MCF 10A (cell line): ENCODE results near the gene PEAR1. TPM values are rescaled to one million over a fixed set of nuclear protein-coding genes. Genes with fewer than 3 reads are reported as not detected.

Experiments
- BruUV-seq: library from RNA; stranded (reverse); fragments of 400-500 nt; replicated peaks from 2 replicates; lab custom pipeline; 2021; lab: Mats Ljungman, UMichigan
- CTCF ChIA-PET: fragments of 300-600 bp; sonication (Branson Sonifier 250); formaldehyde crosslinking; extraction: SDS; loops from one replicate; lab custom pipeline; 2021; ENCODE audit warnings: antibody characterized with exemption, inconsistent platforms; lab: Yijun Ruan, JAX
- POLR2A ChIA-PET: fragments of 300-600, 350-650 bp; sonication (Branson Sonifier 250); formaldehyde crosslinking; extraction: SDS; loops from one replicate; lab custom pipeline; 2020; ENCODE audit warnings: antibody characterized with exemption, inconsistent platforms; lab: Yijun Ruan, JAX
- DNase-seq: peaks from one replicate; pipeline ENCODE4 v3.0.0-alpha.2; 2018; ENCODE audit not compliant: unreplicated experiment
- H3K27ac Mint-ChIP-seq: one replicate; pipeline ENCODE4 v1.8.0; 2022; ENCODE audit warnings: mild to moderate bottlenecking, low read depth, mixed read lengths; ENCODE audit not compliant: unreplicated experiment
- H3K27me3 Mint-ChIP-seq: one replicate; pipeline ENCODE4 v1.8.0; 2022; ENCODE audit warnings: mixed read lengths; ENCODE audit not compliant: insufficient read depth, unreplicated experiment
- H3K36me3 Mint-ChIP-seq: one replicate; pipeline ENCODE4 v1.8.0; 2022; ENCODE audit warnings: mild to moderate bottlenecking, moderate library complexity, mixed read lengths; ENCODE audit not compliant: insufficient read depth, unreplicated experiment
- H3K4me1 Mint-ChIP-seq: one replicate; pipeline ENCODE4 v1.8.0; 2022; ENCODE audit warnings: mixed read lengths; ENCODE audit not compliant: insufficient read depth, unreplicated experiment
- H3K4me3 Mint-ChIP-seq: one replicate; pipeline ENCODE4 v1.8.0; 2022; ENCODE audit warnings: mild to moderate bottlenecking, moderate library complexity, mixed read lengths; ENCODE audit not compliant: unreplicated experiment
- H3K9me3 Mint-ChIP-seq: one replicate; pipeline ENCODE4 v1.8.0; 2022; ENCODE audit warnings: mixed read lengths; ENCODE audit not compliant: unreplicated experiment
- CTCF ChIP-seq: fragments of 200-600 bp; IDR thresholded peaks from one replicate; pipeline ENCODE4 v1.8.0; 2022; ENCODE audit warnings: antibody characterized with exemption, mild to moderate bottlenecking; ENCODE audit not compliant: unreplicated experiment
- intact Hi-C: fragments of 100-400 bp; cut with micrococcal nuclease; formaldehyde crosslinking; loops from 2 replicates; pipeline ENCODE4 v1.14.1; 2022
- total RNA-seq: library from RNA; stranded (reverse); gene quantifications from 2 replicates; pipeline ENCODE4 v1.2.3, GENCODE V29; 2022

The PEAR1 gene
- total RNA-seq, 1 experiment from 2014 or later: 6.5 TPM

DNA sequence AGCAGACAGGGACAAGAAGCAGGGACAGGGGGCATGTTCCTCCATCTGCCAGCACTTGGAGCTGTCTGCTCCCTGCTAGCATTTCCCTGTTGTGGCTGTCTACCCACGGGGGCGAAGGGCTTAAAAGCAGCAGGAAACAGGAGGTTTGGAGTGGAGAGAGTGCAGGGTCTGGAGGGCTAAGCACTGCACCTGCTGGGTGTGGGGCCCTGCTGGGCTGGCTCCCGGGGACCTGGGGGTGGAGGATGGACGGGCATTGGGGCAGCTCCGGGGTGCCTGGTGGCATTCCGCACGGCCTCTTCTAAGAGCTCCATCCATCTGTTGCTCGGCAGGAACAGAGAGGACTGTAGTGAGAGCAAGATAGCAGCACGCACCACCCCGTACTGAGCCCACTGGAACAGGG lies 48.2 kb downstream of the PEAR1 start:
- no peak overlapping the region for H3K4me3 Mint-ChIP-seq

GRCh38 chr1:156942176-156942575 lies 48.7 kb downstream of the PEAR1 start:
- Mint-ChIP-seq H3K4me3 (no peak overlapping the region), H3K27ac (no peak overlapping the region), H3K36me3 (peaks cover 63% of the 10 kb centered on the region), H3K9me3 (no peaks in the 10 kb centered on the region), H3K27me3 (no peaks in the 10 kb centered on the region), H3K4me1 (no peaks in the 10 kb centered on the region)
- ChIA-PET POLR2A (interaction anchor here (0.9 kb wide), 1 partner anchor 57 kb away, joined by 3 read pairs; no protein-coding TSS in a partner anchor), CTCF (interaction anchor here (1.7 to 3.3 kb wide), 2 partner anchors 13 to 103 kb away, joined by 8 to 20 read pairs; no protein-coding TSS in a partner anchor)
- BruUV-seq: no TSS peak
- TF ChIP-seq CTCF: no peak
- intact Hi-C loops: no loop called here
- no peak for DNase-seq

More for the DNA sequence above, 48.2 kb downstream of the PEAR1 start:
- no peak overlapping the region for H3K27ac Mint-ChIP-seq
- intact Hi-C loops: no loop called here
- TF ChIP-seq CTCF: no peak
- CTCF ChIA-PET: interaction anchor here (1.4 to 3.3 kb wide), 3 partner anchors 9 to 103 kb away, joined by 3 to 20 read pairs (median 8); no protein-coding TSS in a partner anchor
- POLR2A ChIA-PET: interaction anchor here (0.9 kb wide), 1 partner anchor 57 kb away, joined by 3 read pairs; no protein-coding TSS in a partner anchor
- DNase-seq: no peak
- no peaks in the 10 kb centered on the region for H3K4me1 Mint-ChIP-seq
- no TSS peak for BruUV-seq
- H3K27me3 Mint-ChIP-seq: no peaks in the 10 kb centered on the region
- H3K36me3 Mint-ChIP-seq: peaks cover 60% of the 10 kb centered on the region
- H3K9me3 Mint-ChIP-seq: no peaks in the 10 kb centered on the region

- H3K9me3 Mint-ChIP-seq: no peaks in the 10 kb centered on the region
- intact Hi-C loops: no loop called here
- peaks cover 67% of the 10 kb centered on the region for H3K36me3 Mint-ChIP-seq
- no TSS peak for BruUV-seq
- DNase-seq: no peak
- H3K27ac Mint-ChIP-seq: no peak overlapping the region
- TF ChIP-seq CTCF: no peak
- ChIA-PET CTCF (interaction anchor here (1.7 to 3.3 kb wide), 2 partner anchors 14 to 104 kb away, joined by 8 to 20 read pairs; no protein-coding TSS in a partner anchor), POLR2A (interaction anchor here (0.9 kb wide), 1 partner anchor 58 kb away, joined by 3 read pairs; no protein-coding TSS in a partner anchor)
- no peaks in the 10 kb centered on the region for H3K4me1 Mint-ChIP-seq
- H3K27me3 Mint-ChIP-seq: no peaks in the 10 kb centered on the region
- H3K4me3 Mint-ChIP-seq: no peak overlapping the region
Observed at GRCh38 chr1:156942576-156942975, 49.1 kb downstream of the PEAR1 start.

GRCh38 chr1:156943756-156944155 lies 50.2 kb downstream of the PEAR1 start:
- Mint-ChIP-seq H3K36me3 (peaks cover 66% of the 10 kb centered on the region), H3K27me3 (no peaks in the 10 kb centered on the region), H3K9me3 (no peaks in the 10 kb centered on the region), H3K4me1 (no peaks in the 10 kb centered on the region), H3K27ac (no peak overlapping the region), H3K4me3 (no peak overlapping the region)
- no peak for TF ChIP-seq CTCF
- CTCF ChIA-PET: interaction anchor here (0.6 to 1.6 kb wide), 3 partner anchors 16 to 158 kb away, joined by 4 to 5 read pairs (median 5); no protein-coding TSS in a partner anchor
- POLR2A ChIA-PET: no interaction called here
- BruUV-seq: no TSS peak
- no peak for DNase-seq
- intact Hi-C loops: no loop called here
